H9 (cell line): ENCODE results near the gene ABCD1. TPM values are rescaled to one million over a fixed set of nuclear protein-coding genes. Genes with fewer than 3 reads are reported as not detected.

Experiments used
- DNase-seq: peaks from one replicate; pipeline ENCODE4 v3.0.0-alpha.2; 2017
- H2AFZ ChIP-seq: one replicate; pipeline ENCODE4 v1.6.1; 2013; ENCODE audit warnings: mild to moderate bottlenecking, low read length, control low read depth, moderate library complexity
- H2AK5ac ChIP-seq: 2 replicates; pipeline ENCODE4 v1.6.1; 2013; ENCODE audit warnings: low read length, control low read depth, mixed read lengths; ENCODE audit not compliant: insufficient read length
- H2BK120ac ChIP-seq: one replicate; pipeline ENCODE4 v1.6.1; 2013; ENCODE audit warnings: low read depth, mild to moderate bottlenecking, low read length, control low read depth, inconsistent platforms; ENCODE audit not compliant: poor library complexity, severe bottlenecking
- H2BK12ac ChIP-seq: 2 replicates; pipeline ENCODE4 v1.6.1; 2013; ENCODE audit warnings: low read length, control low read depth, mixed read lengths, low read depth; ENCODE audit not compliant: insufficient read length
- H2BK15ac ChIP-seq: 2 replicates; pipeline ENCODE4 v1.6.1; 2013; ENCODE audit warnings: low read depth, low read length, control low read depth
- H2BK20ac ChIP-seq: one replicate; pipeline ENCODE4 v1.6.1; 2013; ENCODE audit warnings: low read depth, mild to moderate bottlenecking, low read length, control low read depth, inconsistent platforms; ENCODE audit not compliant: poor library complexity, severe bottlenecking
- H2BK5ac ChIP-seq: 2 replicates; pipeline ENCODE4 v1.6.1; 2013; ENCODE audit warnings: low read length, control low read depth, mixed read lengths; ENCODE audit not compliant: insufficient read length
- H3K14ac ChIP-seq: 2 replicates; pipeline ENCODE4 v1.6.1; 2013; ENCODE audit warnings: low read length, control low read depth; ENCODE audit not compliant: insufficient read depth
- H3K18ac ChIP-seq: 2 replicates; pipeline ENCODE4 v1.6.1; 2013; ENCODE audit warnings: low read depth, mild to moderate bottlenecking, mixed read lengths, low read length, control low read depth; ENCODE audit not compliant: insufficient read length
- H3K23ac ChIP-seq: 2 replicates; pipeline ENCODE4 v1.6.1; 2013; ENCODE audit warnings: low read length, control low read depth, mixed read lengths, low read depth; ENCODE audit not compliant: insufficient read length
- H3K23me2 ChIP-seq: 2 replicates; pipeline ENCODE4 v1.6.1; 2013; ENCODE audit warnings: low read depth, mild to moderate bottlenecking, mixed read lengths, low read length, control low read depth; ENCODE audit not compliant: insufficient read length, poor library complexity, severe bottlenecking
- H3K27ac ChIP-seq: 2 replicates; pipeline ENCODE4 v1.5.1; 2013; ENCODE audit warnings: low read length, control low read depth, mixed read lengths, low read depth; ENCODE audit not compliant: insufficient read length
- H3K27me3 ChIP-seq: 2 replicates; pipeline ENCODE4 v1.6.1; 2013; ENCODE audit warnings: low read length, control low read depth, inconsistent platforms; ENCODE audit not compliant: insufficient read depth
- H3K4ac ChIP-seq: 2 replicates; pipeline ENCODE4 v1.6.1; 2013; ENCODE audit warnings: low read depth, mild to moderate bottlenecking, control low read depth, inconsistent platforms, low read length, moderate library complexity
- H3K4me1 ChIP-seq: 2 replicates; pipeline ENCODE4 v1.6.1; 2013; ENCODE audit warnings: low read length, control low read depth, inconsistent platforms; ENCODE audit not compliant: insufficient read depth
- H3K4me2 ChIP-seq: 2 replicates; pipeline ENCODE4 v1.6.1; 2013; ENCODE audit warnings: low read length, control low read depth, mixed read lengths; ENCODE audit not compliant: insufficient read length, insufficient read depth
- H3K56ac ChIP-seq: 2 replicates; pipeline ENCODE4 v1.6.1; 2013; ENCODE audit warnings: low read depth, mild to moderate bottlenecking, mixed read lengths, low read length, control low read depth; ENCODE audit not compliant: insufficient read length
- H3K79me1 ChIP-seq: 2 replicates; pipeline ENCODE4 v1.6.1; 2013; ENCODE audit warnings: low read depth, mild to moderate bottlenecking, moderate library complexity, low read length, control low read depth, inconsistent platforms; ENCODE audit not compliant: insufficient read depth, poor library complexity, severe bottlenecking
- H3K79me2 ChIP-seq: 2 replicates; pipeline ENCODE4 v1.6.1; 2013; ENCODE audit warnings: low read length, control low read depth, inconsistent platforms; ENCODE audit not compliant: insufficient read depth
- H3K9ac ChIP-seq: 2 replicates; pipeline ENCODE4 v1.6.1; 2013; ENCODE audit warnings: low read length, control low read depth, mixed read lengths; ENCODE audit not compliant: insufficient read length; ENCODE audit errors: extremely low read depth
- H3K9me3 ChIP-seq: one replicate; pipeline ENCODE4 v1.6.1; 2013; ENCODE audit warnings: low read depth, low read length, inconsistent platforms; ENCODE audit not compliant: control insufficient read depth
- H3T11ph ChIP-seq: one replicate; pipeline ENCODE4 v1.6.1; 2013; ENCODE audit warnings: mild to moderate bottlenecking, low read length, control low read depth, inconsistent platforms
- H4K20me1 ChIP-seq: one replicate; pipeline ENCODE4 v1.6.1; 2013; ENCODE audit not compliant: control insufficient read depth, insufficient read length, insufficient read depth
- H4K5ac ChIP-seq: 2 replicates; pipeline ENCODE4 v1.6.1; 2013; ENCODE audit warnings: low read depth, mild to moderate bottlenecking, mixed read lengths, low read length, control low read depth; ENCODE audit not compliant: insufficient read length
- H4K8ac ChIP-seq: replicated peaks from 2 replicates; pipeline ENCODE4 v1.6.1; 2013; ENCODE audit warnings: low read length, control low read depth, mixed read lengths, low read depth; ENCODE audit not compliant: insufficient read length
- H4K91ac ChIP-seq: 2 replicates; pipeline ENCODE4 v1.6.1; 2013; ENCODE audit warnings: low read depth, mild to moderate bottlenecking, moderate library complexity, mixed read lengths, low read length, control low read depth; ENCODE audit not compliant: insufficient read length
- H3K27ac Mint-ChIP-seq, 3 experiments: 2 replicates in 2 of 3; 3 replicates in 1 of 3; pipeline ENCODE4 v1.8.0; 2020 to 2021; ENCODE audit warnings: mixed read lengths in 3 of 3, mild to moderate bottlenecking in 1 of 3, moderate library complexity in 1 of 3
- H3K27me3 Mint-ChIP-seq: 2 replicates; pipeline ENCODE4 v1.8.0; 2021; ENCODE audit warnings: low read depth, mild to moderate bottlenecking, moderate library complexity, mixed read lengths
- H3K36me3 Mint-ChIP-seq, 3 experiments: 2 replicates in 2 of 3; 3 replicates in 1 of 3; pipeline ENCODE4 v1.8.0; 2020 to 2021; ENCODE audit warnings: low read depth in 3 of 3, mixed read lengths in 3 of 3; ENCODE audit not compliant: insufficient read depth in 1 of 3
- H3K4me1 Mint-ChIP-seq, 2 experiments: 2 replicates each; pipeline ENCODE4 v1.8.0; 2020; ENCODE audit warnings: mixed read lengths in 2 of 2
- H3K4me3 Mint-ChIP-seq, 2 experiments: 2 replicates in 1 of 2; 3 replicates in 1 of 2; pipeline ENCODE4 v1.8.0; 2020 to 2021; ENCODE audit warnings: mild to moderate bottlenecking in 2 of 2, mixed read lengths in 2 of 2, moderate library complexity in 1 of 2
- H3K9me3 Mint-ChIP-seq, 2 experiments: 2 replicates in 1 of 2; 3 replicates in 1 of 2; pipeline ENCODE4 v1.8.0; 2020; ENCODE audit warnings: mild to moderate bottlenecking in 2 of 2, mixed read lengths in 2 of 2, moderate library complexity in 1 of 2
- CTCF ChIP-seq: fragments of 200-600 bp; sonication (generic); conservative IDR thresholded peaks from 3 replicates; pipeline ENCODE4 v1.8.0; 2021; ENCODE audit warnings: antibody characterized with exemption, mild to moderate bottlenecking
- WGBS: extraction: QIAGEN DNeasy Blood & Tissue Kit; methylation state at CpG from one replicate; pipeline ENCODE4 v1.1.7; 2013; ENCODE audit warnings: missing lambda C conversion rate, low lambda C conversion rate, mixed read lengths; ENCODE audit not compliant: insufficient read length; ENCODE audit errors: extremely low coverage; 5-methylcytosine and 5-hydroxymethylcytosine counted together
- total RNA-seq: library from RNA; stranded (reverse); gene quantifications from 2 replicates; pipeline ENCODE4 v1.2.1, GENCODE V29; 2021

Gene ABCD1
- total RNA-seq, 1 experiment from 2014 or later, result 11.1 TPM

- Histone ChIP-seq H3K23me2 (no peaks in the 10 kb centered on the region), H3K79me1 (no peaks in the 10 kb centered on the region), H3K14ac (no peak overlapping the region), H2BK20ac (no peak overlapping the region), H3K9me3 (peaks cover 13% of the 10 kb centered on the region), H3K27me3 (no peaks in the 10 kb centered on the region), H3K56ac (no peak overlapping the region), H3K18ac (no peak overlapping the region), H2BK120ac (no peak overlapping the region), H3K9ac (no peak overlapping the region), H2AK5ac (no peak overlapping the region), H2BK12ac (no peak overlapping the region), H4K91ac (no peak overlapping the region), H3K4ac (no peak overlapping the region), H4K20me1 (no peaks in the 10 kb centered on the region), H3T11ph (no peak overlapping the region), H3K23ac (no peak overlapping the region), H3K4me2 (no peak overlapping the region), H2BK5ac (no peak overlapping the region), H4K8ac (no peak overlapping the region), H2AFZ (no peak overlapping the region), H3K27ac (no peak overlapping the region), H2BK15ac (no peak overlapping the region), H4K5ac (no peak overlapping the region), H3K79me2 (no peaks in the 10 kb centered on the region), H3K4me1 (no peaks in the 10 kb centered on the region)
- no peak for DNase-seq
- H3K27me3 Mint-ChIP-seq, result peaks cover 10% of the 10 kb centered on the region
- H3K9me3 Mint-ChIP-seq, result peaks cover 54 to 61% of the 10 kb centered on the region in 2 experiments
- no peak overlapping the region for H3K4me3 Mint-ChIP-seq
- TF ChIP-seq CTCF, result no peak
- WGBS, result no CpG with 5 or more reads among the region's 14 CpGs
- peaks cover 4 to 6% of the 10 kb centered on the region in 2 experiments; a peak in 3 of 4 replicates for H3K4me1 Mint-ChIP-seq
- H3K27ac Mint-ChIP-seq, result no peak overlapping the region
- H3K36me3 Mint-ChIP-seq, result peaks cover 0 to 3% (median 2%) of the 10 kb centered on the region in 3 experiments; a peak in 4 of 7 replicates
Observed at GRCh38 chrX:153762626-153763173, 38.0 kb downstream of the ABCD1 start.
